GM21447 (cell line): ENCODE data around the gene SMARCA4.
"Not testable (repeated sequence)": the region's sequence is repeated elsewhere in the genome, so short reads cannot be mapped to it uniquely, and the experiment has no call there.

ENCODE experiments used
- ATAC-seq: cut with Tn5 transposase; IDR thresholded peaks from one replicate; pipeline ENCODE4 v1.9.1; 2021; ENCODE audit not compliant: unreplicated experiment

Gene SMARCA4

DNA sequence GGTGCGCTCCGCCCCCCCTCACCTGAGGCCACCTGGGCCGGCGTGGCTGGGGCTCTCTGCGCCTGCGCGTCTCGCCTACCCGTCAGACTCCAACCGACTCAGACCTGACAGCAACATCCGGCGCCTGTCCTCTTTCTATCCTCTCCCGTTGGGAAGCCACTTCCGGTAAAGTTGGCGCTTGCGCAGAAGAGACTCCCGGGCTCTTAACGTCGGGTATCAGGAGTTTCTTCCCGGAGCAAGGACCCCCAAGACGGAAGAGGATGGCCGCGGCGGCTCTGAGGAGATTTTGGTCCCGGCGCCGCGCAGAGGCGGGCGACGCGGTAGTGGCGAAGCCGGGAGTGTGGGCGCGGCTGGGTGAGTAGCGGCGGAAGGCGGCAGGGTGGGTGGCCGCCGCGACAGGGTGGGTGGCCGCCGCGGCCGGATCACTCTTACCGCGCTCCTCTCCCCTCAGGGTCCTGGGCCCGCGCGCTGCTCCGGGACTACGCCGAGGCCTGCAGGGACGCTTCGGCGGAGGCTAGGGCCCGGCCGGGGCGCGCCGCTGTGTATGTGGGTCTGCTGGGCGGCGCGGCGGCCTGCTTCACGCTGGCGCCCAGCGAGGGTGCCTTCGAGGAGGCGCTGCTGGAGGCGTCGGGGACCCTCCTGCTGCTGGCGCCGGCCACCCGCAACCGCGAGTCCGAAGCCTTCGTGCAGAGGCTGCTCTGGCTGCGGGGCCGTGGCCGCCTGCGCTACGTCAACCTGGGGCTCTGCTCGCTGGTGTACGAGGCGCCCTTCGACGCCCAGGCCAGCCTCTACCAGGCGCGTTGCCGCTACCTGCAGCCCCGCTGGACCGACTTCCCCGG lies 32.0 kb upstream of the SMARCA4 start, which contains the start of the genes TIMM29 and YIPF2:
Gene TIMM29, plus strand, starts transcription at position 249 of the 839 bp plus-strand sequence. Its CDS starts 12 bp downstream, at position 261.
Gene YIPF2, minus strand, starts transcription at position 77 of the 839 bp plus-strand sequence. CDS start 229 bp downstream, outside the sequence.
- ATAC-seq = peak; percentile 70

DNA sequence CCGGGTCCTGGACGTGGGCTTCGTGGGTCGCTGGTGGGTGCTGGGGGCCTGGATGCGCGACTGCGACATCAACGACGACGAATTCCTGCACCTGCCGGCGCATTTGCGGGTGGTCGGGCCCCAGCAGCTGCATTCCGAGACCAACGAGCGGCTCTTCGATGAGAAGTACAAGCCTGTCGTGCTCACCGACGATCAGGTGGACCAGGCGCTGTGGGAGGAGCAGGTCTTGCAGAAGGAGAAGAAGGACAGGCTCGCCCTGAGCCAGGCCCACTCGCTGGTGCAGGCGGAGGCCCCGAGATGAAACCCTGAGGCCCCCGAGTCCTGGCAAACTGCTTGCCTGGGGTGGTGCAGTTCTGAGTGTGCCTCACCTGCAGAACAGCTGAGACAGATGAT lies 31.4 kb upstream of the SMARCA4 start:
- ATAC-seq = no peak

DNA sequence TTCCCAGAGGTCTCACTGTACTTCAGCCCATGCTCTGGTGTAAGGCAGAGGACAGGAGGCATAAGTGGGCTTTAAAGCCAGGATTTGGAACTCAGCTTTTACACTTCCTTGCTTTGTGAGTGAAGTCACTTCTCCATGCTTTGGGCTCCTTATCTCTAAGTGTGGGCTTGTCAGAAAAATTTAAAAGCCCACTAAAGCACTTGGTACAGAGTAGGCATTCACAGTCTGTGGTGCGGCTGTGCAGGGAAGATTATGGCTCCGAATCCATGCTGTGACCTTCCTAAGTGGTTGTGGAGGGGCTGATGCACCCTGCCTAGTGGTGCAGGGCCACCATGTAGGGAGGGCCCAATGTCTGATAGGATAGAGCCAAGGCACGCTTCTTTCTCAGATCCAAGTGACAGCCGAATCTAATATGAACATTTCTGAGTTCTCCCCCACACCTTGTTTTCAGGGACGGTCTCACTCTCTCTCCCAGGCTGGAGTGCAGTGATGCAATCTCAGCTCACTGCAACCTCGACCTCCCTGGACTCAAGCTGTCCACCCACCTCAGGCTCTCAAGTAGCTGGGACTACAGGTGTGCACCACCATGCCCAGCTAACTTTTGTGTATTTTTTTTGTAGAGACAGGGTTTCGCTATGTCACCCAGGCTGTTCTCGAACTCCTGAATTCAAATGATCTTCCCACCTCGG lies 25.3 kb upstream of the SMARCA4 start:
- ATAC-seq = no peak

GRCh38 chr19:10936661-10937084 lies 24.2 kb upstream of the SMARCA4 start:
- ATAC-seq = no peak

- not testable (repeated sequence) for ATAC-seq
Observed at GRCh38 chr19:10941649-10942048, 19.2 kb upstream of the SMARCA4 start.

DNA sequence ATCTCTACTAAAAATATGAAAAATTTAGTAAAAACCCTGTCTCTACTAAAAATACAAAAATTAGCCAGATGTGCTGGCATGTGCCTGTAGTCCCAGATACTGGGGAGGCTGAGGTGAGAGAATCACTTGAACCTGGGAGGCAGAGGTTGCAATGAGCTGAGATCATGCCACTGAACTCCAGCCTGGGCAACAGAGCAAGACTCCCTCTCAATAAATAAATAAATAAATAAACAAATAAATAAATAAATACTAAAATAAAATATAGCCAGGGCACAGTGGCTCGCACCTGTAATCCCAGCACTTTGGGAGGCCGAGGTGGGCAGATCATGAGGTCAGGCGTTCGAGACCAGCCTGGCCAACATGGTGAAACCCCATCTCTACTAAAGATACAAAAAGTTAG lies 17.4 kb upstream of the SMARCA4 start:
- ATAC-seq = not testable (repeated sequence)

- ATAC-seq = no peak
Observed at GRCh38 chr19:10945264-10945663, 15.6 kb upstream of the SMARCA4 start.

GRCh38 chr19:10946958-10947657 lies 13.7 kb upstream of the SMARCA4 start:
- no peak for ATAC-seq

DNA sequence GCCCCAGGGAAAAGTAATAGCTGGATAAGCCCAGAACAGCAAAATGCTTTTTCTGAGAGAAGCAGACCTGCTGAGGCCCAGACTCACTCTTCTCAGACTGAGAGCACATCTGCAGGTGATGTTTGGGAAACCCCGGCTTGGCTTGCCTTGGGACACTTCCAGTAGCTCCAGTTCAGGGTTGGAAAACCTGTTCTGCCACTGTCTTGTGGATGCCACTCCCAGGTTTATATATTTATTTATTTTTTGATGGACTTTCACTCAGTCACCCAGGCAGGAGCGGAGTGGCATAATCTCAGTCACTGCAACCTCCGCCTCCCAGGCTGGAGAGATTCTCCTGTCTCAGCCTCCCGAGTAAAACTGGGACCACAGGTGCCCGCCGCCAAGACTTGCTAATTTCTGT lies 8.0 kb upstream of the SMARCA4 start:
- ATAC-seq = no peak

GRCh38 chr19:10959277-10959968 lies 1.4 kb upstream of the SMARCA4 start:
- ATAC-seq = not testable (repeated sequence)

DNA sequence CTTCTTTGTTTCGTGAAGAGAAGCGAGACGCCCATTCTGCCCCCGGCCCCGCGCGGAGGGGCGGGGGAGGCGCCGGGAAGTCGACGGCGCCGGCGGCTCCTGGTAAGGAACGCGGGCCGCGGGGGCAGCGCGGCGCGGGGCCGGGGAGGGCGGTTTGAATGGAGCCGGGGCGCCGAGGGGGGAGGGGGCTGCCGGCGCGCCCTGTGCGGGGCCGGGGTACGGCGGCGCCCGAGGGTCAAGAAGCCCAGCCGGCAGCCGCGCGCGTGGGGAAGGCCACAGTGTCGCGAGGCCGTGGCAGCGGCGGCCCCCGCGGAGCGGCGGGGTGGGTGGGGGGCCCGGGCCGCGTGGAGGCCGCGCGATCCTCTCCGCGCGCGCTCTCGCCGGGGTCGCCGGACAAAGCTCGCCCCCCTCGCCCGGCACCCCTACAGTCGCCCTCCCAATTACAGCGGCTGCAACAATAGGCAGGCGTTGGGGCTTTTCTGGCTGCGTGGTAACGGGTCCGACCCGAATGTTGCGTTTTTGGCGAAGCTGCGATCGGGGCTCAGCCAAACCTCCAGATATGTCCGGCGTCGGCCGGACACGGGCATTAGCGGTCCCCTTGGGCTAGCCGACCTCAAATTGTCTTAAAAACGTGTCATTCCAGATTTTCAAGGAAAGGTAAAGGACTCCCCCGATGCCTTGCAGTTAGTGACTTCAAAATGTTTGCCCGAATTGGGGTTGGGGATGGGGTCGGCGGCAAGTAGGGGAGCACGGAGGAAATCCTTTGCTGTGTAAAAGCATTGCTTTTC lies 437 bp downstream of the SMARCA4 start:
- ATAC-seq = peak; percentile 23

- ATAC-seq = no peak
Observed at GRCh38 chr19:10962863-10963262, 2.0 kb downstream of the SMARCA4 start.

GRCh38 chr19:10963865-10964264 lies 3.0 kb downstream of the SMARCA4 start:
- ATAC-seq = no peak

DNA sequence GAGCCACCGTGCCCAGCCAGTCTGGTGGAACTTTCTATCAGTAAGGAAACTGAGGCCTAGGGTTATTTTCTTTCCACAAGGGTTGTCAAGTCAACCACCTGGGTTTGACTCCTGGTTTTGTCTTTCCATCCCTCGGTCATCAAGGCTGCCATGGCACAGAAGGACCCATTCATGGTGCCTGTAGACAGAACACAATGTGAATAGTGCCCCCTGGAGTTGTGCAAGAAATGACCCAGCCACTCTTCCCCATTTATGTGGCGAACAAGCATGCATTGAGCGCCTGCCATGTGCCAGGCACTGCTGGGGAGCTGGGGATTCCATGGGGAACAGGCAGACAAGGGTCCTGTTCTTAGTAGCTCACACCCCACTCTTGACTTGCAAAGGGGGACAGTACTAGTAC lies 4.1 kb downstream of the SMARCA4 start:
- no peak for ATAC-seq

- no peak for ATAC-seq
Observed at GRCh38 chr19:10965398-10965797, 4.6 kb downstream of the SMARCA4 start.

- ATAC-seq = no peak
Observed at GRCh38 chr19:10966809-10967208, 6.0 kb downstream of the SMARCA4 start.

- ATAC-seq = peak; percentile 46
Observed at GRCh38 chr19:10968527-10969135, 7.8 kb downstream of the SMARCA4 start.

- ATAC-seq = no peak
Observed at GRCh38 chr19:10971107-10971726, 10.4 kb downstream of the SMARCA4 start.
